Endometrial microvascular endothelial cells (primary cell): ENCODE data around the gene ZNF462. TPM values are rescaled to one million over a fixed set of nuclear protein-coding genes. Genes with fewer than 3 reads are reported as not detected.

ENCODE experiments used
- in situ Hi-C: cut with HindIII; loops from 2 replicates; pipeline ENCODE4 v1.10.0; 2017; ENCODE audit warnings: low sequenced_read_pairs, low pct_unique_long_range_greater_than_20kb; ENCODE audit errors: inconsistent ontology term
- total RNA-seq: library from RNA; depleted of rRNA; stranded (reverse); fragments of >200 nt; gene quantifications from one replicate; pipeline ENCODE4 v1.2.3, GENCODE V29; 2015; ENCODE audit errors: inconsistent ontology term

ZNF462 gene
- total RNA-seq, 1 donor from 2014 or later, result 0.19 TPM

DNA sequence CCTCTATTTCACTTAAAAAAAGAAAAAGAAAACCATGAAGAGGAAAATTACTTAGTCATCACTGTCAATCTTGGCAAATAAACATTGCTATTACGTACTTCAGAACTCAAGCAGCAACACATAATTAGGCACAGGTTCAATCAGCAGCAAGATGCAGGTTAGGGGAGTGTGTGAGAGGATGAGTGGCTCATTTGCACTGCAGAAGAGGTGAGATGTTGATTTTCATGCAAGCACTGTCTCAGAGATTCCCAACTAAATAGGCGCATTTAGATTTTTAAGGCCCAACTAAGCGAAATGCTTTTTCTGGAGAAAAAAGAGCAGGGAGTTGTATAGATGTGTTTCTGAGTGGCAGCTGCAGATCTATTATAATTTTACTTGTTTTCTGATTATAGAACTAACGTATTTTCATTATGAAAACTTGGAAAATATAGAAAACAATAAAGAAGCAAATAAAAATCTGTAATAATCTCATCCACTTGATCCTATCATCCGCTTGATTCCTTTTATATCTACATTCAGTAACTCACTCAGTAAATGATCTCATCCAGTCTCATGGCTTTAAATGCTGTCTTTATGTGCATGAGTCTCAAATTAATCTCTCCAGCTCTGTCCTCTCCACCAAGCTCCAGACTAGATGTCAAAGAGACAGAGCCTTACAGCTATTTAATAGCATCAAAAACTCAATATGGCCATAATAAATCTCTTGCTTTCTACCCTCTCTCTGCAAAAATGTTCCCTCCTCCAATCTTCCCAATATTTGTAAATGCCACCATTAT lies 162.5 kb downstream of the ZNF462 start:
- in situ Hi-C loops, result no loop called here

GRCh38 chr9:107029146-107029545 lies 166.2 kb downstream of the ZNF462 start:
- in situ Hi-C loops, result no loop called here

- in situ Hi-C loops, result no loop called here
Observed at GRCh38 chr9:107033966-107034365, 171.0 kb downstream of the ZNF462 start.

DNA sequence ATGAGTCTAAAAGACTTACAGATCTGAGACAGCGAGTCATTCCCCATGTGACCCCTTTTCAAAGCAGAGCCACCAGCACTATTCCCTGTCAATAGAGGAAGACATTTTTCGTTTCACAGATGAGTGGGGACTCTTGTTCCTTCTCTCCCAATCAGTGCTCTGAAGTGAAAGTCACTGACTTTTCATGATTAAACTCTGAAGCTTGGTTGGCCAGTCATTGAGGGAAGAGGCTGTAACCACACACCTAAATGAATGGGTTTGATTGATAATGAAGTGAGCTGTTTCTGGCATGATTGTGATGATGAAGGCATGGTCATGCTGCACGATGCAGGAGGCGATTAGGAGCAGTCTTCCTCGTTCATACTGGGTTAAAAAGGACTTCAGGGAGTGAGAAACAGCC lies 171.9 kb downstream of the ZNF462 start:
- in situ Hi-C loops, result no loop called here

DNA sequence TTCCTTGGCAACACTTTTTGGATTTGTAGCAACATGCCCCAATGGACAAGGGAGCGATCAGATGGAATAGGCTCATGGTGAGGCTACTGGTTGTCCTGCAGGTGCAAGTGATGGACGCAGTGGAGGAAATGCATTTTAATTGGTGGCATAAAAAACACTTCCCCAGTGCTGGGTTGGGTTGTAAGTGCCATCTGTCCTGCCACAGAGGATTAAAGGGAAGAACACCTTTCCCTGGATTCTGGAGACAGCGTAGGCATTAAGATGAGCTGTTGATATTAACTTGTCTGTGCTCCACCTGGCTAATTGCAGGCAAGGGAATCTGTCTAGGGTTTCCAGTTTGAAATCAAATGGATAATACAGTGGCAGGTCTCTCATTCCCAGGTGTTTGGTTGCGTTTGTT lies 173.4 kb downstream of the ZNF462 start:
- in situ Hi-C loops, result no loop called here

- in situ Hi-C loops, result no loop called here
Observed at GRCh38 chr9:107039542-107039941, 176.6 kb downstream of the ZNF462 start.

DNA sequence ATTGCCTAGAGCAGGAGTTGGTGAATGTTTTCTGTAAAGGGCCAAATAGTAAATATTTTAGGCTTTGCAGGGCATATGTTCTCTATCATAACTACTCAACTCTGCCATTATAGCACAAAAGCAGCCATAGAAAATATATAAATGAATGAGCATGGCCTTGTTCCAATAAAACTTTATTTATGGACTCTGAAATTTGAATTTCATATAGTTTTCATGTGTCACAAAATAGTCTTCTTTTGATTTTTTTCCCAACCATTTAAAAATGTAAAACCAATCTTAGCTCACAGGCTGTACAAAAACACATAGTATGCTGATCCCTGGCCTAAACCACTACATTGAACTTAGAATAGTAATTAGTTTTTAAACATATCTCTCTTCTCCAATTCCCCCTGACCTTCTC lies 179.6 kb downstream of the ZNF462 start:
- in situ Hi-C loops, result no loop called here

DNA sequence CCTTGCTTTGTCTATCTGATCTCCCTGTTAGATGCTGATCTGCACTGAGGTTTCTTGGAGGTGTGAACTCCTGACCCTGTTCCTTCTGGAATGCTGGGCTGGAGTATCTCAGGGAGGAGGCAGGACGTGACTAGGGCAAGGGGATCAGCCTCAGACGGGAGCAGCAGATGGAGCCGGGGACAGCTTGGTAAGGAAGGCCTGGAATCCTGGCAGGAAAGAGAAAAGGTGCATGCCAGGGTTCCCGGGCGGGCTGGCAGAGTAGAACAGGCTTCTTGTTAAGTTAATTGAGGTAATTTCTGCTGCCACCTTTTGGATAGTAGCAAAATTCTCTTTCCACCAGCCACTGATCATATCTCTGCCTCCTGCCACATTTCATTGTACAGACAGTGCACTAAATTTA lies 180.9 kb downstream of the ZNF462 start:
- in situ Hi-C loops, result no loop called here

DNA sequence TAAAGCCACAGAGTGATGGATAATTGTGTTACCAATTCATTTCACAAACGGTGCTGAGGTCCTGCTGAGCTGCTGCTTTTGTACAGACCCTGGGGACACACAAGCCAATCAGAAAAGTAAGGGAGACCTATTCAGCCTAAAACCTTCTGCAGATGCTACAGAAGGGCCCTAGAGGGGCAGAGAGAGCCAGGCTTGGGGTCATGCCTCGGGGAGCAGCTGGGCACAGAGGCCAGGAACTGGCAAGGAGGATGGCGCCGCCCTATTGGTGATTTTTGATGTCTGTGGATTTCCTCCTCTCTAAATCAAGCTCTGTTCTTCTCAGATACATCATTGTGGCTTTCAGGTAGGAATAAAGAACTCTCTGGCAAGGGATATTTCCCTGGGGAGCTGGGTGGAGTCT lies 181.9 kb downstream of the ZNF462 start:
- in situ Hi-C loops, result no loop called here

DNA sequence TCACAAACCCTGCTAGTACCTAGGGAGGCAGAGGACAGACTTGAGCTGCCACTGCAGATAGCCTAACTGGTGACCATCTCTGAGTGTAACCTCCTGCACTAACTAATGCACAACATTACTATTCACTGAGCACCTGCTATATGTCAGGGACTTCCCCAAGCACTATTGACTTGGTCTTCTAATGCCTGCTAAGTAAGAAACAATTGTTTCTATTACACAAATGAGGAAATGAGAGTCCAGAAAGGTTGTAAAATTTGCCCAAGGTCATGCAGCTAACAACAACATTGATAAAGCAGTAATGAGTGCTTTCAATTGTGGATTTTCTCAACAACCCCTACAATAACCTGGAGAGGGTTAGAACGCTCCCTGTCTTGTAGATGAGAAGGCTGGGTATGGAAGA lies 183.7 kb downstream of the ZNF462 start:
- in situ Hi-C loops, result no loop called here

- in situ Hi-C loops, result no loop called here
Observed at GRCh38 chr9:107049046-107049802, 186.3 kb downstream of the ZNF462 start.

DNA sequence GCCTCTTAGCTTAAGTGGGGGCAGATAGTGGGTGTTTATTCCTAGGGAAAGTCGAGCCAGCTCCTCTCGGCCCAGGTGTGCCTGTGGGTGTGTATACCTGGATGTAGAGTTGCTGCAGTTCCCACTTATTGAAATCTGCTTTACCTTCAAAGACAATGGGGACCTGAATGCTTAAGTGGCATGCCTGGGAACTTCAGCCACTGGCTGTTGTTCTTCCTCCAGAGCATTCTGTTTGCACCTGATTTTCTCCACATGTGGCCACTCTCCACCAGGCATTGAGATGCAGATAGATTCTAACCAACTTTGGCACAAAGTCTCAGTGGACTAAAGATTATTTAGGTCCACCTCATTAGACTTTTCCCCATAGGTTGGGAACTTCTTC lies 186.8 kb downstream of the ZNF462 start:
- in situ Hi-C loops, result no loop called here

GRCh38 chr9:107051392-107051791 lies 188.4 kb downstream of the ZNF462 start:
- in situ Hi-C loops, result no loop called here

- in situ Hi-C loops, result no loop called here
Observed at GRCh38 chr9:107054146-107054545, 191.2 kb downstream of the ZNF462 start.

DNA sequence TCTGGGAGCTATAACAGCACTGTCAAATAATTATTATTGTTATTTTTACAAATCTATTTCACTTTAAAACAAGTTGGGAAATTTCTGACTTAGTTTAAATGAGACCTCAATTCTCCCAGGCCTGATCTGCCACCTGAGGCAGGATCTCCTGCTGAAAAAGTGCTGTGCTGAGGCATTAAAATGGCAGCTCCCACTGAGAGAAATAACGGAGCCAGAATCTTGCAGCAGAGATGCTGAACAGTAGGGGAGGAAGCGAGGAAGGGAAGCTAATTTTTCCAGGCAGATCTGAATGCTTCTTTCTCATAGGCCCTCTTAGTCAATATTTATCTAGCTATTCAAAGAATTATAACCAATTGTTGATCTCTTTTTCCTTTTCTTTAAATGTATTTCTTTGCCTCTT lies 196.3 kb downstream of the ZNF462 start:
- in situ Hi-C loops, result no loop called here

DNA sequence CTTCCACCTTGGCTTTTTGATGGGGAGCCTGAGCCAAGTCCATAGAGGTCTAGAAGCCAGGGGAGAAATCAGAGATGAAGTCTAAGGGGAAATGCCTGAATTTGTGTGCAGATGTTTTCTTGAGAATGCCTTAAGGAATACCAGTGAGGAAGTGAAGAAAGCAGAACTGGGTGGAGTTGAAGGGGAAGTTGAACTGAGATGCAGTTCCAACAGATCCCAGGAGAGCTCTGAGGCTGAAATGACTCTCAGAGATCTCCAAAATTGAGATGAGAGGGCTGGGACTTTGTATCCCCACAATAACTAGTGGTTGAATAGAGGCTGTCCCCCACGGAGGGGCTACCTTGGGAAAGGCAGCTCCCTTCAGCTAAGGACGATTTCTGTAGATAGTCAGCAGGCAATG lies 197.1 kb downstream of the ZNF462 start:
- in situ Hi-C loops, result no loop called here
